Epithelial cell of esophagus (primary cell): ENCODE data around the gene CACTIN.

Experiments used
- DNase-seq: peaks from one replicate; pipeline ENCODE4 v3.0.0; 2010; ENCODE audit warnings: low read depth
- H3K4me3 ChIP-seq: 2 replicates; pipeline ENCODE4 v1.5.1; 2011; ENCODE audit warnings: mild to moderate bottlenecking, low read length, control low read depth
- CTCF ChIP-seq: IDR thresholded peaks from 2 replicates; pipeline ENCODE4 v1.5.1; 2011; ENCODE audit warnings: low read depth, mild to moderate bottlenecking, low read length, control low read depth, inconsistent platforms; ENCODE audit not compliant: insufficient read depth; ENCODE audit errors: missing control alignments

Gene CACTIN

GRCh38 chr19:3656747-3657394 is 30.3 kb upstream of the CACTIN start:
- peak; percentile 60 for DNase-seq
- no peak overlapping the region for H3K4me3 ChIP-seq
- no peak for TF ChIP-seq CTCF

DNA sequence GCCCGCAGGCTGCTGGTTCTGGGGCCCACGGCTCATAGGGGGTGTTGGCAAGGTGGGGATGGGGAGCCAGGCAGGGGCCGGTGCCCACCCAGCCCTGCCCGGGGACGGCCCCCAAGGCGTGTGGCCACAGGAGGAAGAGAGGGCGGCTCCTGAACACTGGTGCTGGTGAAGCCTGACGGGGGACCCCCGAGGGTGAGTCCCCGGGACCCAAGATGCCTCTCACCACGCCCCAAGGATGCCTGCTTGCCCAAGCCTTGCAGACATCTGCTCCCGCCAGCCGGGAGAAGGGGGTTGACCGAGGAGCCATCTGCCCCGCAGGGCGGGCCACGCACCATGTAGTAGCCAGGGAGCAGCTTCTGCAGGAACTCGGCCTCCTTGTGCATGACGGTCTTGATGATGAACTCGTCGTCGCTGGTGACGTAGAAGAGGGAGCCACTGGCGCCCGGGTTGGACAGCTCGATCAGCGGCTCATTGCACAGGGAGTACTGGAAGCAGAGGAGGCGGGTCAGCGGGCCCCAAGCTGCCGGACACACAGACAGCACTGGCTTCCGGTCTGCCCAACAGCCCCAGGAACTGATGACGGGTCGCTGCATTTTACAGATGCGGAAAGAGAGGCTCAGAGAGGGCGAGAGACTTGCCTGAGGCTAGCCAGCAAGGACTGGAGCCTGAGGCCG is 29.6 kb upstream of the CACTIN start:
- peak; percentile 2 for DNase-seq
- no peak overlapping the region for H3K4me3 ChIP-seq
- no peak for TF ChIP-seq CTCF

GRCh38 chr19:3655402-3656072 is 28.9 kb upstream of the CACTIN start:
- no peak for TF ChIP-seq CTCF
- peak; percentile 83 for DNase-seq
- no peak overlapping the region for H3K4me3 ChIP-seq

GRCh38 chr19:3653865-3654513 is 27.4 kb upstream of the CACTIN start:
- no peak overlapping the region for H3K4me3 ChIP-seq
- TF ChIP-seq CTCF, result no peak
- DNase-seq, result no peak

- no peak for TF ChIP-seq CTCF
- no peak for DNase-seq
- H3K4me3 ChIP-seq, result no peak overlapping the region
These were observed 26.6 kb upstream of the CACTIN start for GRCh38 chr19:3653081-3653795.

DNA sequence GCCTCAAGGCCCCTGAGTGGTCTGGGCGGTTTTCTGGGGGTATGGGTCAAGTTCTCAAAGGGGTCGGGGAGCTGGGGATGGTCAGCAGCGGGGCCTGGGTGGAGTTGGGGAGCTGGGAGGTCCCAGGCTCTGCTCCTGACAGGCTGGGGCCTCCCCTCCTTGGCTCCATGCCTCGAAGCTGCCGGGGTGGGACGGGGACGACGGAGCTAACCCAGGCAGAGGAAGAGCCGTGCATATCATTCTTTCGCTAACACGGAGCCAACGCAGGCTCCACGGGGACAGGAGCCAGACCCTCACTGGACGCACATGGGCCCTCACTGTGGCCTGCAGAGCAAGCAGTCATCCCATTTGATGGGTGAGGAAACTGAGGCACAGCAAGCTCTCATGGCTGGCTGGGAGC is 25.8 kb upstream of the CACTIN start:
- no peak overlapping the region for H3K4me3 ChIP-seq
- no peak for DNase-seq
- TF ChIP-seq CTCF, result no peak
